Measurements from ENCODE around the gene ADAMTS17.

GRCh38 chr15:100227781-100228180 lies 114.0 kb downstream of the ADAMTS17 start:
- TF ChIP-seq CTCF (IDR thresholded peaks at IDR 0.05; ENCODE audit: poor library complexity): no peak
- TF ChIP-seq EZH2phosphoT487 (IDR thresholded peaks at IDR 0.05; ENCODE audit: low read depth, severe bottlenecking, unreplicated experiment): no peak
- no peak for TF ChIP-seq EZH2 (IDR thresholded peaks at IDR 0.05; ENCODE audit: borderline replicate concordance)

All from hepatocyte (in vitro differentiated cells).